ENCODE measurements around the gene TOMM34. TPM values are rescaled to one million over a fixed set of nuclear protein-coding genes. Genes with fewer than 3 reads are reported as not detected.

The TOMM34 gene
- total RNA-seq, 2 donors from 2014 or later, result 7.3 to 12.3 TPM

DNA sequence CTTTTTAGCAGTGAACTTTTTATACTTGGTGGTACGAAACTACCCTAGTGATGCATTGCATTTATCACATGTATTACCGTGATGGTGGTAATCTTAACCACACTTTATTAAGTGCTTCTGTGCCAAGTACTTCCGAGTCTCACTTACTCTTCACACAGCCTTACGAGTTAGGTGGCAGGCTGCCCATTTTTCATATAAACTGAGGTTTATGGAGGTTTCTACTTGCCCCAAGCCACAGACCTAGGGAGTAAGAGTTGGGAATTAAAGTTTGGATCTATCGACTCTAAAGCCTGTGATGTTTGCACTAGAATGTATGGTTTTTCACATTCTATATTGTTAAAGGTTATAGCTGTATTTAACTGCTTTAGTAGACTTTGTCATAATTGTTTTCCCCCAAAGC, 55.8 kb downstream of the TOMM34 start:
- intact Hi-C loops (cut with DNase I), result no loop called here
- DNase-seq (ENCODE audit: low spot score), result no peak

DNA sequence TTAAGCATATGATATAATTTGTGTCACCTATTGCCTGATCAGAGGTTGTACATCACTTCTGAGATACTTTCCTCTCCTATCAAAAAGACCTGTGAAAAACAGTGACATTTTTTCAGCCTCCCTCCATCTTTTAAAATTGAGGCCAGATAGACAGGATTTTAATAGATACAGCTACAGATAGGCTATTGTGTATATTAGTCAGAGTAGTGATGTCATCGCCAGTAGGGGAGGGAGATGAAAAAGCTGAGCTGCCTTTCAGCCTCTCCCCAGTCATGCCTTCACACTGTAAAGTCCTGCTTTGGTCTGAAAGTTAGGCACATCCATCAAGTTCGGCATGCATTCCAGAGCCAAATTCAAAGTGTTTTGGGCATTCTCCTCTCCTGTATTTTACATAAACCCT, 58.2 kb downstream of the TOMM34 start:
- no peak for DNase-seq (ENCODE audit: low spot score)
- intact Hi-C loops (cut with DNase I), result no loop called here

DNA sequence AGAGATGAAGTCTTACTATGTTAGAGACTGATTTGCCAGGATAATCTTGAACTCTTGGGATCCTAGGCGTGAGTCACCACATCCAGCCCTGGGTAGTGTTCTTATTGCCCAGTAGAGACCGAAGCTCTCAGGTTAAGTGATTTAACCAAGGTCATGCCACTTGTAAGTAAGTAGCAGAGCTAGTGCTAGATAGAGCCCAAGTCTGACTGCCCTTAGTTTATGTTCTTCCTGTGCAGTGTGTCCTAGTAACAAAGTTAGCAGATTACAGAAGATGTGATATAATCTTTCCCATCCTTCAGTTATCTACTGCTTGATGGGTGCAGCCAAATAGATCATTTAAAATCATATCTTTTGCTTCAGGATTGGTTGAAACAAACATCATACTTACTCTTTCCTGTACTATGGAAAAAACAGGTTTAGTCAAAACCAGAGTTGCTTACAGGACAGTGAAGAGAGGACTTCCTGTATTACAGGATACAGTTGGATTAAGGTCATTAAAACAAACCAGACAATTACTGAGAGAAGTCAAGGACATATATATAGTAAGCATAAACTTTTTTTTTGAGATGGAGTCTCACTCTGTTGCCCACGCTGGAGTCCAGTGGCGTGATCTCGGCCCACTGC, 59.9 kb downstream of the TOMM34 start:
- DNase-seq (ENCODE audit: low spot score), result no peak
- intact Hi-C loops (cut with DNase I), result no loop called here

DNA sequence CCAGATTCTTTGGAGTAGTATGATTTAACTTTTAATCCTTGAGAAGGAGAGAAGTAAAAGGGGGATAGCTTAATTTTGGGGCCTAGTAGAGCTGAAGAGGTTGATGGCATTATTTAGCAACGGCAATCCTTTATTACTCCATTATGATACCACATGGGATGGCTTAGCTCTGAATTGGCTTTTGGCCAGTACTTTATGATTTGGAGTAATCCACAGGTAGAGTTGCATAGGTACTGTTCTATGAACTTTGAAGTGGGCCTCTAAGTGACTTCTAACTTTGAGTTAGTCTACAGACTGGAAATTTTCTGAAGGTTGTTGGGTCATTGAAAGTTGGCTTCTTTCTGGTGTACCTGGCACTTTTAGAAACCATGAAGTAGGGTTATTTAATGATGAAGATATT, 63.1 kb downstream of the TOMM34 start:
- intact Hi-C loops (cut with DNase I), result no loop called here

DNA sequence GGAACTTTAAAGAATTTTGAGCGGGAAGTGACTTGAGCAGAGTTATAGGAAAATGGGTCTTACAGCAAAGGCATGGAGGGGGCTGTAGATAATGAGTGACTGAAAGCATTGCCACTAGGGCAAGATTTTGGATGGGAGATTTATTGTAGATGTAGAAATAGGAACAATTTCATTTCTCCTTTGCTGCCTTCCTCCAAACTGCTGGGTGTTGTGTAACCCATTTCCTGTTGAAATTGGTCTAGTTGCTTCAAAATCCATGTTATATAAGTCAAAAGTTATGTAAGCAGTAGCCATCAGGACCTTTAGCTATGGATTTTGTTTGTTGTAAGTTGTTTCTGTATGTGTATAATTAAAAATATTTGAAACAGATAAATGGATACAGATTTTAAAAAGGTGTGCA, 63.6 kb downstream of the TOMM34 start:
- DNase-seq (ENCODE audit: low spot score), result no peak
- intact Hi-C loops (cut with DNase I), result no loop called here

More for the DNA sequence above, 63.1 kb downstream of the TOMM34 start:
- no peak for DNase-seq (ENCODE audit: low spot score)

DNA sequence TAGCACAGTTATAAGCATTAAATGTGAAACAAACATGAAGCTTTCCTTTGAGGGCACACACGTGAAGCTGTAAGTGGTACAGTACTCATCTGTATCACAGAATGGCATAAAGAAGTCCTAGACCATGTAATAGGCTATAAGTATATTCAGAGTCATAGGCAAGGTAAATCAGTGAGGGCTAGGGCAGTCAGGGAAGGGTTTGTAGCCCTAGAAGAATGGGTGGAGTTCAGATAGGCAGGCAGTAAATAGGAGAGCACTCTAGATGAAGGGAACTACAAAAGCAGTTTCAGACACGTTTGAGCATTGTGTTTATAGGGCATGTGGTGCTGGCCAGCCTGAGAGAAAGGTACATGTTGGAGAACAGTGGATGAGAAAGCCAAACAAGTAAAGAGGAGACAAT, 65.2 kb downstream of the TOMM34 start:
- intact Hi-C loops (cut with DNase I), result no loop called here
- no peak for DNase-seq (ENCODE audit: low spot score)

Other genes starting within 250 kb of the TOMM34 start
- 100 to 1,000 TPM; 210 to 342 TPM for gene CCN5, start 245.0 kb downstream of the TOMM34 start, total RNA-seq
- 1 to 10 TPM; 4.1 to 4.5 TPM for gene KCNK15, start 214.5 kb downstream of the TOMM34 start, total RNA-seq
- 1 to 10 TPM; 5.6 to 6.6 TPM for gene RIMS4, start 149.9 kb downstream of the TOMM34 start, total RNA-seq
- gene YWHAB, start 74.7 kb downstream of the TOMM34 start, total RNA-seq, result 100 to 1,000 TPM; 165 to 179 TPM
- 1 to 10 TPM; 5.9 to 9.9 TPM for gene PABPC1L, start 50.3 kb downstream of the TOMM34 start, total RNA-seq
- 10 to 100 TPM; 29.0 to 30.1 TPM for gene STK4, start 6.1 kb upstream of the TOMM34 start, total RNA-seq
- not detected for gene KCNS1, start 140.7 kb upstream of the TOMM34 start, total RNA-seq
- not detected for gene WFDC5, start 154.8 kb upstream of the TOMM34 start, total RNA-seq
- gene WFDC12, start 164.1 kb upstream of the TOMM34 start, total RNA-seq, result not detected
- gene PI3, start 214.5 kb upstream of the TOMM34 start, total RNA-seq, result not detected
- not detected for gene SEMG1, start 246.6 kb upstream of the TOMM34 start, total RNA-seq